Neutrophil (primary cell): ENCODE measurements around the gene FRYL.

ENCODE experiments used
- H3K27ac ChIP-seq: fragments of 200-600 bp; sonication (generic); 2 replicates; pipeline ENCODE4 v1.5.1; 2016; ENCODE audit warnings: mild to moderate bottlenecking, moderate library complexity
- H3K27me3 ChIP-seq: fragments of 200-600 bp; sonication (generic); 2 replicates; pipeline ENCODE4 v1.6.0; 2016; ENCODE audit warnings: mild to moderate bottlenecking
- H3K36me3 ChIP-seq: fragments of 200-600 bp; sonication (generic); 2 replicates; pipeline ENCODE4 v1.5.1; 2017
- H3K4me1 ChIP-seq, 2 experiments: fragments of 200-600 bp in 1 of 2; sonication (generic) in 1 of 2; 1 replicate in 1 of 2; 2 replicates in 1 of 2; pipeline versions ENCODE4 v1.5.1 to v1.6.1; 2013 to 2016; ENCODE audit warnings: low read depth in 1 of 2, low read length in 1 of 2, mild to moderate bottlenecking in 1 of 2, moderate library complexity in 1 of 2; ENCODE audit not compliant: control insufficient read depth in 1 of 2, insufficient read depth in 1 of 2
- H3K4me3 ChIP-seq, 2 experiments: fragments of 200-600 bp in 1 of 2; sonication (generic) in 1 of 2; 1 replicate in 1 of 2; 2 replicates in 1 of 2; pipeline ENCODE4 v1.5.1; 2013 to 2016; ENCODE audit warnings: low read depth in 1 of 2, low read length in 1 of 2, mild to moderate bottlenecking in 1 of 2, moderate library complexity in 1 of 2
- H3K9me3 ChIP-seq: fragments of 200-600 bp; sonication (generic); 2 replicates; pipeline ENCODE4 v1.5.1; 2016
- TF ChIP-seq, protein P1 (sequence below): fragments of 200-600 bp; sonication (generic); IDR thresholded peaks from 2 replicates; pipeline ENCODE4 v1.5.1; 2016; ENCODE audit warnings: antibody characterized with exemption

Gene FRYL

DNA sequence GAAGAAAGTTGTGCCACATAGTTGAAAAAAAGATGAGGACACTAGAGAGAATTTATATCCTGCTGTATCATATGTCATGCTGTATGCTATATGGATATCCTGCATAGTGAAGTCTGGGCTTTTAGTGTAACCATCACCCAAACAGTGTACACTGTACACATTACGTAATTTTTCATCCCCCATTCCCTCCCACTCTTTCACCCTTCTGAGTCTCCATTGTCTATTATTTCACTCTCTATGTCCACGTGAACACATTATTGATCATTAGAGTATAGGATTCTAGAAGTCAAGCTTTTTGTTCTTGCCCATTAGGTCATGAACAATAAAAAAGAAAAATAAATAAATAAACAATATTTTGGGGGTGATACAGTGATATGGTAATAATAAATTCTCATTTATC is 18.0 kb upstream of the FRYL start:
- no peak overlapping the region for H3K27ac ChIP-seq
- TF ChIP-seq, protein P1, sequence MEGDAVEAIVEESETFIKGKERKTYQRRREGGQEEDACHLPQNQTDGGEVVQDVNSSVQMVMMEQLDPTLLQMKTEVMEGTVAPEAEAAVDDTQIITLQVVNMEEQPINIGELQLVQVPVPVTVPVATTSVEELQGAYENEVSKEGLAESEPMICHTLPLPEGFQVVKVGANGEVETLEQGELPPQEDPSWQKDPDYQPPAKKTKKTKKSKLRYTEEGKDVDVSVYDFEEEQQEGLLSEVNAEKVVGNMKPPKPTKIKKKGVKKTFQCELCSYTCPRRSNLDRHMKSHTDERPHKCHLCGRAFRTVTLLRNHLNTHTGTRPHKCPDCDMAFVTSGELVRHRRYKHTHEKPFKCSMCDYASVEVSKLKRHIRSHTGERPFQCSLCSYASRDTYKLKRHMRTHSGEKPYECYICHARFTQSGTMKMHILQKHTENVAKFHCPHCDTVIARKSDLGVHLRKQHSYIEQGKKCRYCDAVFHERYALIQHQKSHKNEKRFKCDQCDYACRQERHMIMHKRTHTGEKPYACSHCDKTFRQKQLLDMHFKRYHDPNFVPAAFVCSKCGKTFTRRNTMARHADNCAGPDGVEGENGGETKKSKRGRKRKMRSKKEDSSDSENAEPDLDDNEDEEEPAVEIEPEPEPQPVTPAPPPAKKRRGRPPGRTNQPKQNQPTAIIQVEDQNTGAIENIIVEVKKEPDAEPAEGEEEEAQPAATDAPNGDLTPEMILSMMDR, result no peak
- no peak overlapping the region for H3K4me3 ChIP-seq
- no peaks in the 10 kb centered on the region for H3K36me3 ChIP-seq
- no peaks in the 10 kb centered on the region for H3K4me1 ChIP-seq
- H3K27me3 ChIP-seq, result no peaks in the 10 kb centered on the region
- H3K9me3 ChIP-seq, result no peaks in the 10 kb centered on the region

DNA sequence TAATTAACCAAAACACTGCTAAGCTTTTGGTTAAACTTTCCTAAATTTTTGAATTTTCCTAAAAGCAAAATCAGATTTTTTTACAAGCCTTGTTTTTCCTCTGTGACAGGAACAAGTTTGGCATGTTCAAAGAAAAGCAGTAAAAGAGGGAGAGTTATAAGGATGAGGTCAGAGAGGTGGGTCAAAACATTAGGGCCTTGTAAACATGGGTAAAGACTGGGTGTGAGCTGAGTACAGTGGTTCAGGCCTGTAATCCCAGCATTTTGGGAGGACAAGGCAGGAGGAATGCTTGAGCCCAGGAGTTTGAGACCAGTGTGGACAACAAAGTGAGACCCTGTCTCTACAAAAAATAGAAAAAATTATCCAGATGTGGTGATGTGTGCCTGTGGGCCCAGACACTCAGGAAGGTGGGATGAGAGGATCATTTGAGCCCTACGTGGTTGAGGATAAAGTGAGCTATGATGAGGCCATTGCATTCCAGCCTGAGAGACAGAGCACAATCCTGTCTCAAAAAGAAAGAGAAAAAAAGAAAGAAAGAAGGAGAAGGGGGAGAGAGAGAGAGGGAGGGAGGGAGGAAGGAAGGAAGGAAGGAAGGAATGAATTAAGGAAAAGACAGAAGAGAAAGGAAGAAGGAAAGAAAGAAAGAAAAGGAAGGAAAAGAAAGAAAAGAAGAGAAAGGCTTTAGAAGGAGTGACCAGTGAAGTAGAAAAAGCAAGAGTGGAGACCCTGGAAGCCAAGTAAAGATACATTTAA is 17.0 kb upstream of the FRYL start:
- TF ChIP-seq, protein P1, result no peak
- Histone ChIP-seq H3K4me1 (no peaks in the 10 kb centered on the region), H3K27me3 (no peaks in the 10 kb centered on the region), H3K36me3 (no peaks in the 10 kb centered on the region), H3K9me3 (no peaks in the 10 kb centered on the region), H3K4me3 (no peak overlapping the region), H3K27ac (no peak overlapping the region)

DNA sequence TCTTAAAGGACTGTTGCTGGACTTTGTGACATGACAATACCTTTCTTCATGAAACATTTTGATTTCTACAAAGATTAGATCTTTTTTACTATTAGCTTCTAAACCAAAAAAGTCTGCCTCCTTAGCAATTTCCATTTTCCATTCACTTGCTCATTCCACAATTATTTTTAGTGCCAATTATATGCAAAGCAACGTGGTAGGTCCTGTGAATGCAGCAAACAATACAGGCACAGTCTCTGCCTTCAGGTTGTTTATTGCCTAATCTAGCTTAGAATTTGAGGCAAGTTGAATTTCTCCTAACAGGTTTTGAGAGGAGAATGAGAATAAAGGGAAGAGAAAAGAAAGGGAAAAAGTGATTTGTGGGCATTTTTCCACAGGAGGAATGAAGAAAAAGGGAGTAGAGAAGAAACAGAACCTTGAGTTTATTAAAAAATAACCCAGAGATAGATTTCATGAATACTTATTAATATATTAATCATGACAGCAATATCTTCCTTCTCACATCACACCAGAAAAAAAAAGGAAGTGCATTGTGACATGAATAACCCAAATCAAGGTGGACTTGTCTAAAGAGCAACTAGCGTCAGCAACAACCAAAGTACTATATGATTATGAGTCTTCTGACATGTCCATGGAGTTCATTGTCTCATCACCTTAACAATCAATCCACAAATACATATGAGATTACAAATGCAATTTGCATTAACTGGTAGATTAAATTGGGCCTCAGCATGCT is 16.3 kb upstream of the FRYL start:
- TF ChIP-seq, protein P1, result no peak
- Histone ChIP-seq H3K4me3 (no peak overlapping the region), H3K36me3 (no peaks in the 10 kb centered on the region)

DNA sequence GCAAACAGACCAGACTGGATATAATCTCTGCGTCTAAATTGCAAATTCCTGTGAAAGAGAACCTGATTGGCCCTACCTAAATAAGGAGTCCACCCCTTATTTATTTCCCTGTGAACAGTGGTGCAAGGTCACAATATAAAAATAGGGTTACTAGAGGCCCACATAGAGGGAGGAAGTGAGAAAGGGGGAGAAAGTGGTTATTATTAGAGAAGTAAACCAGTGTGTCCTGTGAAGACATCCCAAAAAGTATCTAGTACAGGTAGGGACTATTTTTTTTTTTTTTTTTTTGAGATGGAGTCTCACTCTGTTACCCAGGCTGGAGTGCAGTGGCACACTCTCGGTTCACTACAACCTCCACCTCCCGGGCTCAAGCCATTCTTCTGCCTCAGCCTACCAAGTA is 15.0 kb upstream of the FRYL start:
- TF ChIP-seq, protein P1, result no peak
- H3K9me3 ChIP-seq, result no peaks in the 10 kb centered on the region
- H3K4me3 ChIP-seq, result no peak overlapping the region
- H3K27ac ChIP-seq, result no peak overlapping the region
- no peaks in the 10 kb centered on the region for H3K27me3 ChIP-seq
- no peaks in the 10 kb centered on the region for H3K36me3 ChIP-seq
- no peaks in the 10 kb centered on the region for H3K4me1 ChIP-seq

More for the DNA sequence above, 16.3 kb upstream of the FRYL start:
- Histone ChIP-seq H3K27me3 (no peaks in the 10 kb centered on the region), H3K4me1 (no peaks in the 10 kb centered on the region), H3K9me3 (no peaks in the 10 kb centered on the region), H3K27ac (no peak overlapping the region)

DNA sequence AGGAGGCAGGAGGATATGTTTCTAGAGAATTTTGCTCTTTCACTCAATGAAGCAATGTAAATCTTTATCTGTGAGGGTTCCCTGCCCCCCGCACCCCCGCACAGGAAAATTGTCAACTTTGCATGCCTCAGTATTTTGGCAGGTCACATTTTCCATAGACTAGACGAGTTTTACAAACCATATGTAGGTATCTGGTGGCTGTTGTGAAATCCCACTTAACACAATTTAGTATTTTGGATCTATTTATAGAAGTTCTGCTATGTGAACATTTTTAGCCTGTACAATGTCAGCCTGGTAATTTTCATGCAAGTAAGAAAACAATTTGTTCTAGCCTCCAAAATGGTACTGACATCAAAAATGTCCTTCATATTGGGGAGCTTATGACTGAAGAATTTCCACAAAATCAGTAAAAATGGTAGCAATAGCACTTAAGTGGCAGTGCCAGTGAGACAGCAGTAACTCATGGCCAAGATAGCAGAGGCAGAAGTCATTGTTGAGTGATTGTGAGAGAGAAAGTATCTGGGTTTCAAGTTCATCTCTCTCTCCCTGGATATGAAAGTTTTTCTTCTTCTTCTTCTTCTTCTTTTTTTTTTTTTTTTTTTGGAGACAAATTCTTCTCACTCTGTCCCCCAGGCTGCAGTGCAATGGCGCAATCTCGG is 12.4 kb upstream of the FRYL start:
- H3K4me1 ChIP-seq, result no peaks in the 10 kb centered on the region
- H3K27me3 ChIP-seq, result no peaks in the 10 kb centered on the region
- no peaks in the 10 kb centered on the region for H3K36me3 ChIP-seq
- H3K27ac ChIP-seq, result no peak overlapping the region
- no peaks in the 10 kb centered on the region for H3K9me3 ChIP-seq
- H3K4me3 ChIP-seq, result no peak overlapping the region
- TF ChIP-seq, protein P1, result no peak
